Measurements from ENCODE around the gene RAB7A. TPM values are rescaled to one million over a fixed set of nuclear protein-coding genes. Genes with fewer than 3 reads are reported as not detected.
A peak's percentile ranks its signal among the peaks of the same experiment; 100 is the strongest.

The RAB7A gene
- total RNA-seq, 6 donors from 2014 or later: 72.3 to 287 (median 139) TPM

DNA sequence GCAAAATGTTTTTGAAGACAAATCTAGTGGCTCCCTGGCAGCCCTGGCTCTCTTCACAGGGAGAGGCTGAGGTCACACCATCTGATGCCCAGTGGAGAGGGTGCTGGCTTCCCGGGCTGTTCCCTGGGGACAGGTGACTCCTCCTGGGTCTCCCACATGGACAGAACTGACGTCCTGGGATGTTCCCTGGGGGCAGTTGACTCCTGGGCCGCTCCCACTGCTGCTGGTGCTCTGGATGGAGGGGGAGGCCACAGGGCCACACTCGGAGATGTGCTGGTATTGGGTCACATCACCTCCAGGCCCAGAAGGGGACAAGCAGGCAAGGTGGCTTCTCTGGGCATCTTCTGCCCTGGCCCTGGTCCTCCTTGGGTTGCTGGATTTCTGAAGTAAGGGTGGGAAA is 125.6 kb downstream of the RAB7A start:
- no peak overlapping the region for H3K27ac ChIP-seq
- no peaks in the 10 kb centered on the region for H3K27me3 ChIP-seq
- H3K4me3 ChIP-seq: no peak overlapping the region
- H3K9me3 ChIP-seq: peaks cover 4 to 14% (median 10%) of the 10 kb centered on the region in 4 donors
- peaks cover 0 to 2% (median 0%) of the 10 kb centered on the region in 4 donors for H3K4me1 ChIP-seq
- H3K36me3 ChIP-seq: no peaks in the 10 kb centered on the region
- WGBS, 2 donors: 54 to 66% methylated on average over 4 of the region's 4 CpGs
- ATAC-seq (ENCODE audit: low FRiP score in 2 of 2): no peak
- DNase-seq: no peak
- TF ChIP-seq POLR2AphosphoS5 (IDR thresholded peaks at IDR 0.05): no peak

DNA sequence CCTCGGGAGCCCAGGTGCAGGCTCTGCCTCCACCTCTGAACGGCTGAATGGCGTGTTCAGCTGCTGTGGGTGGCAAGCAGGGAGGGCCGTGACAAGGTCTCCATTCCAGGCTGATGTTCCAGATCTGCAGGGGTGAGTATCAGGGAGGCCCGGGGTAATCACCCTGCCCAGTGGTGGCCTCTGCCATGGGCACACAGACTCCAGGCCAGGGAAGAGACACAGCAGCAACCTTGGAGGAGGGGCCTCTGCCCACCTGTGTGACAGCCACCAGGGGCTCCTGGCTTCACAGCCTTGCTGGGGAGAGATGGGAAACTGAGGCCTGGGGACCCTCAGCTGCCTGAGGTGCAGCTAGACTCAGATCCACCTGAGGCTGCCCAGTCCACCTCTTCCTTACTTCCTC is 127.8 kb downstream of the RAB7A start:
- TF ChIP-seq POLR2A (IDR thresholded peaks at IDR 0.05) (no peak), POLR2AphosphoS5 (IDR thresholded peaks at IDR 0.05) (no peak), CTCF (IDR thresholded peaks at IDR 0.05) (no peak), EP300 (IDR thresholded peaks at IDR 0.05) (no peak)
- peaks cover 4 to 25% (median 17%) of the 10 kb centered on the region in 4 donors for H3K9me3 ChIP-seq
- no peak for ATAC-seq (ENCODE audit: low FRiP score in 2 of 2)
- no peak overlapping the region for H3K4me3 ChIP-seq
- H3K36me3 ChIP-seq: no peaks in the 10 kb centered on the region
- no peaks in the 10 kb centered on the region for H3K4me1 ChIP-seq
- peak overlapping the region in 3 of 4 donors; percentile 4 to 69 (median 57) for H3K27ac ChIP-seq
- no peak for DNase-seq
- H3K27me3 ChIP-seq: no peaks in the 10 kb centered on the region
- WGBS, 2 donors: 96% methylated on average over 4 of the region's 5 CpGs; no CpG with 5 or more reads in 1 of the 2 donors

GRCh38 chr3:128854475-128854874 is 128.5 kb downstream of the RAB7A start:
- WGBS, 2 donors: 85 to 86% methylated on average over 3 of the region's 3 CpGs
- TF ChIP-seq POLR2A (IDR thresholded peaks at IDR 0.05) (no peak), EP300 (IDR thresholded peaks at IDR 0.05) (no peak), POLR2AphosphoS5 (IDR thresholded peaks at IDR 0.05) (no peak), CTCF (IDR thresholded peaks at IDR 0.05) (no peak)
- H3K27ac ChIP-seq: peak overlapping the region in 3 of 4 donors; percentile 4 to 69 (median 57)
- ATAC-seq (ENCODE audit: low FRiP score in 2 of 2) (peak in 1 of 2 donors; percentile 22), DNase-seq (peak in 1 of 2 donors; percentile 56)
- no peaks in the 10 kb centered on the region for H3K4me1 ChIP-seq
- no peaks in the 10 kb centered on the region for H3K27me3 ChIP-seq
- no peak overlapping the region for H3K4me3 ChIP-seq
- H3K9me3 ChIP-seq: peaks cover 10 to 31% (median 23%) of the 10 kb centered on the region in 4 donors
- H3K36me3 ChIP-seq: no peaks in the 10 kb centered on the region

- DNase-seq: no peak
- Histone ChIP-seq H3K4me1 (no peaks in the 10 kb centered on the region), H3K27ac (no peak overlapping the region), H3K4me3 (no peak overlapping the region), H3K9me3 (peaks cover 16 to 42% (median 34%) of the 10 kb centered on the region in 4 donors), H3K36me3 (no peaks in the 10 kb centered on the region), H3K27me3 (no peaks in the 10 kb centered on the region)
- TF ChIP-seq POLR2A (IDR thresholded peaks at IDR 0.05) (no peak), CTCF (IDR thresholded peaks at IDR 0.05) (no peak), POLR2AphosphoS5 (IDR thresholded peaks at IDR 0.05) (no peak), EP300 (IDR thresholded peaks at IDR 0.05) (no peak)
- 52 to 63% methylated on average over 4 of the region's 4 CpGs for WGBS, 2 donors
- no peak for ATAC-seq (ENCODE audit: low FRiP score in 2 of 2)
These were observed 129.6 kb downstream of the RAB7A start for GRCh38 chr3:128855569-128855968.

DNA sequence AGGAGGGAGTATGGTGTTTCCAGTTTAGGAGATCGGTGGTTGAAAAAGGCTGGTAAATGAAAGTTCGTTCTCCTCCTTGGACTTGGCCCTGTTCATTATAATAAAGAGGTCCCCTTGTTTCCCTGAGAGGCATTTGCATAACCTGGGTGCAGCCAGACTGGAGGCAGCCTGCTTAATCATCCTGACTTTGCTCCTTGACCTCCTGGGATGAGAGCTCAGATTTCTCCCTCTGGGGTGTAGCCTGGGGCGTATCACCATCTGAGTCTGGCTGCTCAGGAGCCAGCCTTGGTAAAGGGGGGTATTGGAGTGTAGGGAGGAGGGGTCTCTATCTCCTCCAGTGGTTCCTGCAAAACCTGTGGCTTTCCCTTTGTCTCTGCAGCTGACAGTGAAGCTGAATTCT is 132.2 kb downstream of the RAB7A start:
- Histone ChIP-seq H3K36me3 (no peaks in the 10 kb centered on the region), H3K9me3 (peaks cover 19 to 46% (median 38%) of the 10 kb centered on the region in 4 donors)

More for the DNA sequence above, 132.2 kb downstream of the RAB7A start:
- ATAC-seq (ENCODE audit: low FRiP score in 2 of 2) (no peak), DNase-seq (no peak)
- Histone ChIP-seq H3K27me3 (no peaks in the 10 kb centered on the region), H3K4me3 (no peak overlapping the region), H3K27ac (no peak overlapping the region), H3K4me1 (no peaks in the 10 kb centered on the region)
- 88 to 94% methylated on average over 2 to 3 of the region's 3 CpGs for WGBS, 2 donors
- no peak for TF ChIP-seq CTCF (IDR thresholded peaks at IDR 0.05)
- TF ChIP-seq POLR2AphosphoS5 (IDR thresholded peaks at IDR 0.05): no peak
- no peak for TF ChIP-seq EP300 (IDR thresholded peaks at IDR 0.05)
- no peak for TF ChIP-seq POLR2A (IDR thresholded peaks at IDR 0.05)
